SK-N-SH (cell line): ENCODE data around the gene KIZ. TPM values are rescaled to one million over a fixed set of nuclear protein-coding genes. Genes with fewer than 3 reads are reported as not detected.

Experiments
- CTCF ChIA-PET: fragments of 300-600, 350-600 bp; formaldehyde crosslinking; extraction: SDS; loops from one replicate; lab custom pipeline; 2021; lab: Yijun Ruan, JAX
- POLR2A ChIA-PET: fragments of 350-600 bp; sonication (Branson Sonifier 250); formaldehyde crosslinking; extraction: SDS; loops from one replicate; lab custom pipeline; 2020; ENCODE audit warnings: antibody characterized with exemption, inconsistent platforms; lab: Yijun Ruan, JAX
- DNase-seq: peaks from one replicate; pipeline ENCODE4 v3.0.0; 2012
- H2AFZ ChIP-seq: fragments of 200-600 bp; sonication (generic); 2 replicates; pipeline ENCODE4 v1.8.1; 2016; ENCODE audit warnings: antibody characterized with exemption, mild to moderate bottlenecking, low read depth
- H3F3A ChIP-seq: fragments of 200-600 bp; sonication (generic); replicated peaks from 2 replicates; pipeline ENCODE3; 2016; ENCODE audit warnings: antibody characterized with exemption, mild to moderate bottlenecking; ENCODE audit not compliant: insufficient read depth
- H3K27ac ChIP-seq, 2 experiments: fragments of 200-500 bp in 1 of 2; fragments of 200-600 bp in 1 of 2; sonication (Bioruptor generic) in 1 of 2; sonication (generic), shearing (Covaris generic) in 1 of 2; 2 replicates each; pipeline versions ENCODE4 v1.5.1 to v1.6.1; 2014 to 2016; ENCODE audit warnings: low read depth in 2 of 2, inconsistent platforms in 1 of 2, low read length in 1 of 2, mild to moderate bottlenecking in 1 of 2, mixed read lengths in 1 of 2
- H3K27me3 ChIP-seq: fragments of 200-600 bp; sonication (generic), shearing (Covaris generic); 2 replicates; pipeline ENCODE4 v1.6.1; 2016; ENCODE audit warnings: mixed run types; ENCODE audit not compliant: insufficient read depth
- H3K36me3 ChIP-seq, 2 experiments: fragments of 200-500 bp in 1 of 2; fragments of 200-600 bp in 1 of 2; sonication (Bioruptor generic) in 1 of 2; sonication (generic) in 1 of 2; replicated peaks in 1 of 2; 2 replicates each; pipeline versions ENCODE3 to v1.5.1; 2014 to 2016; ENCODE audit warnings: low read length in 1 of 2, mild to moderate bottlenecking in 1 of 2; ENCODE audit not compliant: insufficient read depth in 2 of 2, control insufficient read depth in 1 of 2
- H3K4me1 ChIP-seq, 2 experiments: fragments of 200-500 bp in 1 of 2; fragments of 200-600 bp in 1 of 2; sonication (Bioruptor generic) in 1 of 2; sonication (generic), shearing (Covaris generic) in 1 of 2; 2 replicates each; pipeline versions ENCODE4 v1.5.1 to v1.6.1; 2014 to 2016; ENCODE audit warnings: low read depth in 1 of 2, low read length in 1 of 2, mixed run types in 1 of 2; ENCODE audit not compliant: insufficient read depth in 2 of 2, control insufficient read depth in 1 of 2
- H3K4me2 ChIP-seq: fragments of 200-600 bp; sonication (generic), shearing (Covaris generic); 2 replicates; pipeline ENCODE4 v1.6.1; 2017; ENCODE audit warnings: mixed run types
- H3K4me3 ChIP-seq, 2 experiments: fragments of 200-500 bp in 1 of 2; fragments of 200-600 bp in 1 of 2; sonication (Bioruptor generic) in 1 of 2; sonication (generic), shearing (Covaris generic) in 1 of 2; 2 replicates each; pipeline versions ENCODE4 v1.5.1 to v1.8.1; 2014 to 2016; ENCODE audit warnings: low read depth in 2 of 2, inconsistent platforms in 1 of 2, low read length in 1 of 2, mild to moderate bottlenecking in 1 of 2, mixed read lengths in 1 of 2, moderate library complexity in 1 of 2
- H3K79me2 ChIP-seq: fragments of 200-600 bp; sonication (generic); 2 replicates; pipeline ENCODE4 v1.8.1; 2017; ENCODE audit warnings: mild to moderate bottlenecking; ENCODE audit not compliant: insufficient read depth
- H3K9ac ChIP-seq: fragments of 200-600 bp; sonication (generic); 2 replicates; pipeline ENCODE4 v1.6.1; 2017; ENCODE audit warnings: mixed run types
- H3K9me2 ChIP-seq: fragments of 200-600 bp; sonication (generic); 2 replicates; pipeline ENCODE4 v1.6.1; 2017; ENCODE audit warnings: mixed run types
- H3K9me3 ChIP-seq: fragments of 200-600 bp; sonication (generic); 2 replicates; pipeline ENCODE4 v1.6.1; 2017; ENCODE audit warnings: mixed run types, mild to moderate bottlenecking, moderate library complexity
- H4K20me1 ChIP-seq: fragments of 200-600 bp; sonication (generic); 2 replicates; pipeline ENCODE4 v1.6.1; 2017; ENCODE audit warnings: mild to moderate bottlenecking, mixed run types; ENCODE audit not compliant: insufficient read depth
- ELF1 ChIP-seq: IDR thresholded peaks from 2 replicates; pipeline ENCODE4 v1.4.0; 2012
- FOXJ3 ChIP-seq: sonication (generic); formaldehyde crosslinking; IDR thresholded peaks from 2 replicates; pipeline ENCODE4 v1.5.1; 2020; ENCODE audit warnings: mild to moderate bottlenecking, missing genetic modification reagents
- GABPA ChIP-seq: IDR thresholded peaks from 2 replicates; pipeline ENCODE4 v1.4.0; 2012; ENCODE audit warnings: low read depth, mild to moderate bottlenecking
- GATA2 ChIP-seq: sonication (generic); formaldehyde crosslinking; IDR thresholded peaks from 2 replicates; pipeline ENCODE4 v1.5.0; 2020; ENCODE audit warnings: mild to moderate bottlenecking, missing genetic modification reagents
- IRF3 ChIP-seq: fragments of 150-350 bp; IDR thresholded peaks from 2 replicates; pipeline ENCODE4 v1.6.1; 2016; ENCODE audit warnings: mild to moderate bottlenecking, low read depth, low read length
- JUND ChIP-seq: IDR thresholded peaks from 2 replicates; pipeline ENCODE4 v1.4.0; 2012
- MEF2A ChIP-seq: IDR thresholded peaks from 2 replicates; pipeline ENCODE4 v1.4.0; 2012; ENCODE audit warnings: low read depth, borderline replicate concordance
- RCOR1 ChIP-seq: fragments of 150-350 bp; IDR thresholded peaks from 2 replicates; pipeline ENCODE4 v1.6.1; 2017; ENCODE audit warnings: antibody characterized with exemption, low read length
- REST ChIP-seq: IDR thresholded peaks from 2 replicates; pipeline ENCODE4 v1.6.1; 2012; ENCODE audit warnings: mild to moderate bottlenecking, low read depth, low read length, moderate library complexity
- RFX5 ChIP-seq: IDR thresholded peaks from 2 replicates; pipeline ENCODE4 v1.6.1; 2012; ENCODE audit warnings: mild to moderate bottlenecking, improper control_type of control experiment, low read length
- SIN3A ChIP-seq: IDR thresholded peaks from 2 replicates; pipeline ENCODE4 v1.6.1; 2012; ENCODE audit warnings: low read depth, mild to moderate bottlenecking, low read length, moderate library complexity, borderline replicate concordance
- SMC3 ChIP-seq: IDR thresholded peaks from 2 replicates; pipeline ENCODE4 v1.6.1; 2012; ENCODE audit warnings: low read depth, low read length, improper control_type of control experiment
- TAF1 ChIP-seq: IDR thresholded peaks from 2 replicates; pipeline ENCODE4 v1.6.1; 2012; ENCODE audit warnings: low read depth, mild to moderate bottlenecking, low read length, moderate library complexity, borderline replicate concordance
- TCF12 ChIP-seq: IDR thresholded peaks from 2 replicates; pipeline ENCODE4 v1.4.0; 2012
- TEAD4 ChIP-seq: IDR thresholded peaks from 2 replicates; pipeline ENCODE4 v1.4.0; 2012; ENCODE audit warnings: mild to moderate bottlenecking, borderline replicate concordance; ENCODE audit not compliant: insufficient read depth
- USF2 ChIP-seq: fragments of 150-350 bp; IDR thresholded peaks from 2 replicates; pipeline ENCODE4 v1.6.1; 2017; ENCODE audit warnings: antibody characterized with exemption, low read length, low read depth, borderline replicate concordance
- YY1 ChIP-seq: IDR thresholded peaks from 2 replicates; pipeline ENCODE4 v1.4.0; 2012; ENCODE audit warnings: low read depth, mild to moderate bottlenecking
- ZBTB33 ChIP-seq: IDR thresholded peaks from 2 replicates; pipeline ENCODE4 v1.4.0; 2012; ENCODE audit warnings: low read depth, borderline replicate concordance
- WGBS: methylation state at CpG from one replicate; pipeline ENCODE4 v1.1.6; 2017; ENCODE audit warnings: low lambda C conversion rate; 5-methylcytosine and 5-hydroxymethylcytosine counted together
- polyA plus RNA-seq, 3 experiments: library from polyadenylated mRNA; depleted of rRNA; stranded (reverse); fragments of >200 nt; gene quantifications; 2 replicates each; pipeline ENCODE4 v1.2.3, GENCODE V29; 2012
- TF ChIP-seq, protein P1 (sequence below): IDR thresholded peaks from 2 replicates; pipeline ENCODE4 v1.4.0; 2012; ENCODE audit warnings: low read depth, borderline replicate concordance

KIZ gene
- polyA plus RNA-seq, 1 of the 3 experiments (the other 2 are of a cell fraction), result 3.9 TPM

DNA sequence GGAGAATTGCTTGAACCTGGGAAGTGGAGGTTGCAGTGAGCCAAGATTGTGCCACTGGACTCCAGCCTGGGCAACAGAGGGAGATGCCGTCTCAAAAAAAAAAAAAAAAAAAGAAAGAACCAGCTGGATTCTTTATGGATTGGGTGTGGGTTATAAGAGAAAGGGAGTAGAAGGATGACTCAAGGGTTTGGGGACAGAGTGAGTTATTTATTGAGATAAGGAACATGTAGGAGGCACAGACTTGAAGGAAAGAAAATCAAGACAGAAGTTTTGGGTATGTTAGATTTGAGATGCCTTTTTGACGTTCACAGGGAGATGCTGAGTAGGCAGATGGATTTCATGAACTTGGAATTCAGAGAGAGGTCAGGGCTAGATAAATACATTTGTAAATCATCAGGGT, 47.6 kb downstream of the KIZ start:
- Histone ChIP-seq H3F3A (no peaks in the 10 kb centered on the region), H3K27me3 (no peaks in the 10 kb centered on the region), H3K9me2 (no peaks in the 10 kb centered on the region), H3K4me2 (no peak overlapping the region), H3K4me3 (no peak overlapping the region), H3K36me3 (peaks cover 0 to 2% of the 10 kb centered on the region in 2 experiments), H3K9me3 (0 out of 2 replicates have a peak, but pooled peaks cover 5% of the 10 kb centered on the region), H3K27ac (no peak overlapping the region), H3K79me2 (no peaks in the 10 kb centered on the region), H3K4me1 (no peaks in the 10 kb centered on the region), H2AFZ (no peak overlapping the region), H4K20me1 (no peaks in the 10 kb centered on the region; the same call in 1 of the 2 replicates), H3K9ac (no peak overlapping the region)
- DNase-seq, result no peak
- TF ChIP-seq FOXJ3 (CRISPR knock-in tag) (no peak), IRF3 (no peak), GATA2 (CRISPR knock-in tag) (no peak), JUND (no peak), RCOR1 (no peak), MEF2A (no peak), REST (no peak), SIN3A (no peak), ZBTB33 (no peak), RFX5 (no peak), ELF1 (no peak), TAF1 (no peak), USF2 (no peak), TCF12 (no peak), SMC3 (no peak), TEAD4 (no peak), GABPA (no peak), YY1 (no peak)
- TF ChIP-seq, protein P1, sequence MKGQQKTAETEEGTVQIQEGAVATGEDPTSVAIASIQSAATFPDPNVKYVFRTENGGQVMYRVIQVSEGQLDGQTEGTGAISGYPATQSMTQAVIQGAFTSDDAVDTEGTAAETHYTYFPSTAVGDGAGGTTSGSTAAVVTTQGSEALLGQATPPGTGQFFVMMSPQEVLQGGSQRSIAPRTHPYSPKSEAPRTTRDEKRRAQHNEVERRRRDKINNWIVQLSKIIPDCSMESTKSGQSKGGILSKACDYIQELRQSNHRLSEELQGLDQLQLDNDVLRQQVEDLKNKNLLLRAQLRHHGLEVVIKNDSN, result no peak
- ChIA-PET CTCF (no interaction called here), POLR2A (no interaction called here)
- 80% methylated on average over 2 of the region's 2 CpGs for WGBS
